ENCODE data around the gene SCFD2. TPM values are rescaled to one million over a fixed set of nuclear protein-coding genes. Genes with fewer than 3 reads are reported as not detected.

The SCFD2 gene
- total RNA-seq, 1 experiment from 2014 or later, result 7.4 TPM

- Histone ChIP-seq H3K4me1 (ENCODE audit: control insufficient read depth, insufficient read depth, low read length) (no peaks in the 10 kb centered on the region), H3K27me3 (ENCODE audit: control insufficient read depth, insufficient read depth, low read length) (no peaks in the 10 kb centered on the region), H3K4me3 (ENCODE audit: low read depth in 2 of 2, low read length in 2 of 2) (no peak overlapping the region)
Observed at GRCh38 chr4:52873191-52873590, 492.7 kb downstream of the SCFD2 start.

GRCh38 chr4:52870225-52870624, 495.6 kb downstream of the SCFD2 start:
- in situ Hi-C loops (cut with HindIII; ENCODE audit: low pct_unique_long_range_greater_than_20kb, low sequenced_read_pairs), result no loop called here
- H3K27me3 ChIP-seq (ENCODE audit: control insufficient read depth, insufficient read depth, low read length), result no peaks in the 10 kb centered on the region
- POLR2A ChIA-PET, result no interaction called here
- ATAC-seq (no peak), DNase-seq (ENCODE audit: low read depth, low spot score) (no peak)
- no TSS peak for BruUV-seq (replicated peaks)
- no peak overlapping the region for H3K4me3 ChIP-seq (ENCODE audit: low read depth in 2 of 2, low read length in 2 of 2)
- no peaks in the 10 kb centered on the region for H3K4me1 ChIP-seq (ENCODE audit: control insufficient read depth, insufficient read depth, low read length)
- TF ChIP-seq REST (IDR thresholded peaks at IDR 0.05; ENCODE audit: insufficient read depth in 1 of 2, low read depth in 2 of 2, low read length in 1 of 2) (no peak), POLR2AphosphoS5 (IDR thresholded peaks at IDR 0.05; ENCODE audit: low read depth, low read length) (no peak), TCF7L2 (IDR thresholded peaks at IDR 0.05; ENCODE audit: low read depth, low read length) (no peak), CTCF (IDR thresholded peaks at IDR 0.05) (no peak), SIN3A (IDR thresholded peaks at IDR 0.05; ENCODE audit: borderline replicate concordance, insufficient read depth, low read depth, low read length) (no peak)
- no peaks in the 10 kb centered on the region for H3K36me3 ChIP-seq (ENCODE audit: control insufficient read depth, insufficient read depth, low read length)
- intact Hi-C loops (cut with micrococcal nuclease; ENCODE audit: unreplicated experiment), result no loop called here
- no peaks in the 10 kb centered on the region for H3K9me3 ChIP-seq (ENCODE audit: control insufficient read depth, insufficient read depth, low read depth, low read length)
- no peak overlapping the region for H3K27ac ChIP-seq (ENCODE audit: low read length)
- CTCF ChIA-PET, result no interaction called here

More at GRCh38 chr4:52873191-52873590, 492.7 kb downstream of the SCFD2 start:
- DNase-seq (ENCODE audit: low read depth, low spot score) (no peak), ATAC-seq (no peak)
- no peaks in the 10 kb centered on the region for H3K36me3 ChIP-seq (ENCODE audit: control insufficient read depth, insufficient read depth, low read length)
- ChIA-PET POLR2A (no interaction called here), CTCF (no interaction called here)
- TF ChIP-seq TCF7L2 (IDR thresholded peaks at IDR 0.05; ENCODE audit: low read depth, low read length) (no peak), REST (IDR thresholded peaks at IDR 0.05; ENCODE audit: insufficient read depth in 1 of 2, low read depth in 2 of 2, low read length in 1 of 2) (no peak), POLR2AphosphoS5 (IDR thresholded peaks at IDR 0.05; ENCODE audit: low read depth, low read length) (no peak)
- intact Hi-C loops (cut with micrococcal nuclease; ENCODE audit: unreplicated experiment) (no loop called here), in situ Hi-C loops (cut with HindIII; ENCODE audit: low pct_unique_long_range_greater_than_20kb, low sequenced_read_pairs) (no loop called here)
- BruUV-seq (replicated peaks), result no TSS peak
- H3K27ac ChIP-seq (ENCODE audit: low read length), result no peak overlapping the region
- no peaks in the 10 kb centered on the region for H3K9me3 ChIP-seq (ENCODE audit: control insufficient read depth, insufficient read depth, low read depth, low read length)
